ENCODE data around the gene MEAF6. TPM values are rescaled to one million over a fixed set of nuclear protein-coding genes. Genes with fewer than 3 reads are reported as not detected.
A peak's percentile ranks its signal among the peaks of the same experiment; 100 is the strongest.

The MEAF6 gene
- total and polyA plus RNA-seq, 2 donors (not counting 3 experiments of a cell fraction or from before 2014, with no cell fraction given) = 28.0 to 62.5 TPM

DNA sequence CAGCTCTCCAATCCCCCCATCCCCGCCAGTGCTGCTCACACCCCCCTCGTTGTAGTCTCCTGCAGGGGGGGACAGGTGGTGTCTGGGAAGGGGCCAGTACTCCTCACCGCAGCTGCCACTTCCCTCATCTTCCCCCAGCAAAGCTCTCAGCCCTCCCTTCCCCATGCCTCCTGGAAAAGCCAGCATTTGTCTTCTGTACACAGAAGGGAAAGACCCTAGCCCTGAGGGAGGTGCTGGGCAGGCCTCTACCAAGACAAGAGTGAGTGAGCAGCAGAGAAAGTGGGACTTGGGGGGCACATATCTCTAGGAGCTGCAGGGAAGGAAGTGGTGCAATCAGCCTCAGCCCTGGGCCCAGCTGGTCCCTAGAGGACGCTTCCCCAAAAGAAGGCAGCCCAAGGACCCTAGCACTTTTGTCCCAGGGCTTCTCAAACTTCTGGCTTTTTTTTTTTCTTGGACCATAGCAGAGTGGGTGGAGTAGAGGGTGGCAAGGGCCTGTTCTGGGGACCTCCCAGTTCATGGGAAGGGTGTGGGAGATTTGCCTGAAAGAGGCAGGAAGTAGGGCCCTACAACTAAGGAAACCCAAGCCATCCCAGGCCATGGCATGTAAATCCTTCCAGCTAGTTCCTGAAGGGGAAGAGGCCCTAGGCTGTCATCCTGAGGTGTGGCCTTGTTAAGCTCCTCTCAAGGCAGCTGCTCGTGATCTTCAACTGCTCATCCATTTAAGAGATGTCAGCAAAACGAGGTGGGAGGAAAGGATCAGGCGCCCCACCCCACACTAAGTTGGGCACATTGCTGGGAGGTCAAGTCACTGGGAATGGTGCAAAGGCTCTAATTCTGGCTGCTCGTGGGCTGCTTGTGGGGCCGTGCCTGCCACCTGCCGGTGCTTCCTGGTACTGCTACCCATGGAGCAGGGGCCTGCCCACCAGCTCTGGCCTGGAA lies 27.6 kb downstream of the MEAF6 start:
- dilution Hi-C loops (cut with MboI; ENCODE audit: extremely low pct_ligation_motif_present, low sequenced_read_pairs) = no loop called here
- ChIA-PET CTCF (interaction anchor here (0.6 to 8.0 kb wide), 25 partner anchors 11 to 971 kb away, joined by 3 to 337 read pairs (median 7); partner anchors contain the start of genes DNALI1, MEAF6 and ZC3H12A), POLR2A (interaction anchor here (0.6 to 3.6 kb wide), 3 partner anchors 11 to 32 kb away, joined by 4 to 27 read pairs (median 6); partner anchors contain the start of gene ZC3H12A)
- Histone ChIP-seq H3K79me2 (ENCODE audit: control insufficient read depth, insufficient read depth, low read length) (no peaks in the 10 kb centered on the region), H3K9ac (replicated peaks; ENCODE audit: extremely low read depth, insufficient read depth, low read length) (no peak overlapping the region), H3K4me2 (ENCODE audit: insufficient read depth, low read length) (no peak overlapping the region), H3K4me1 (ENCODE audit: control insufficient read depth, extremely low read depth, insufficient read depth, low read length) (peaks cover 2% of the 10 kb centered on the region), H2AFZ (ENCODE audit: low read depth, low read length) (no peak overlapping the region), H3K9me3 (replicated peaks; ENCODE audit: control insufficient read depth, insufficient read depth, low read length) (no peaks in the 10 kb centered on the region), H4K20me1 (replicated peaks; ENCODE audit: control insufficient read depth, extremely low read depth, insufficient read depth, low read length) (no peaks in the 10 kb centered on the region), H3K4me3 (replicated peaks in 1 of 3; ENCODE audit: insufficient read depth in 1 of 3, low read depth in 1 of 3, low read length in 3 of 3) (no peak overlapping the region), H3K9me1 (replicated peaks; ENCODE audit: control insufficient read depth, extremely low read depth, insufficient read depth, low read length) (no peaks in the 10 kb centered on the region), H3K36me3 (ENCODE audit: control insufficient read depth in 2 of 2, extremely low read depth in 1 of 2, insufficient read depth in 2 of 2, low read length in 2 of 2) (peaks cover 8 to 27% of the 10 kb centered on the region in 2 experiments), H3K27me3 (ENCODE audit: control insufficient read depth in 2 of 2, insufficient read depth in 2 of 2, low read length in 2 of 2) (no peaks in the 10 kb centered on the region), H3K27ac (ENCODE audit: insufficient read depth, low read depth, low read length) (no peak overlapping the region)
- peak; percentile 94 for FAIRE-seq
- DNase-seq (ENCODE audit: low read depth, low spot score) = peak; percentile 74
- TF ChIP-seq EZH2 (IDR thresholded peaks at IDR 0.05; ENCODE audit: borderline replicate concordance, low read depth, low read length, severe bottlenecking) = no peak
- TF ChIP-seq, protein P1, sequence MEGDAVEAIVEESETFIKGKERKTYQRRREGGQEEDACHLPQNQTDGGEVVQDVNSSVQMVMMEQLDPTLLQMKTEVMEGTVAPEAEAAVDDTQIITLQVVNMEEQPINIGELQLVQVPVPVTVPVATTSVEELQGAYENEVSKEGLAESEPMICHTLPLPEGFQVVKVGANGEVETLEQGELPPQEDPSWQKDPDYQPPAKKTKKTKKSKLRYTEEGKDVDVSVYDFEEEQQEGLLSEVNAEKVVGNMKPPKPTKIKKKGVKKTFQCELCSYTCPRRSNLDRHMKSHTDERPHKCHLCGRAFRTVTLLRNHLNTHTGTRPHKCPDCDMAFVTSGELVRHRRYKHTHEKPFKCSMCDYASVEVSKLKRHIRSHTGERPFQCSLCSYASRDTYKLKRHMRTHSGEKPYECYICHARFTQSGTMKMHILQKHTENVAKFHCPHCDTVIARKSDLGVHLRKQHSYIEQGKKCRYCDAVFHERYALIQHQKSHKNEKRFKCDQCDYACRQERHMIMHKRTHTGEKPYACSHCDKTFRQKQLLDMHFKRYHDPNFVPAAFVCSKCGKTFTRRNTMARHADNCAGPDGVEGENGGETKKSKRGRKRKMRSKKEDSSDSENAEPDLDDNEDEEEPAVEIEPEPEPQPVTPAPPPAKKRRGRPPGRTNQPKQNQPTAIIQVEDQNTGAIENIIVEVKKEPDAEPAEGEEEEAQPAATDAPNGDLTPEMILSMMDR (IDR thresholded peaks at IDR 0.05; ENCODE audit: extremely low read depth in 1 of 2, insufficient read depth in 1 of 2, low read depth in 1 of 2, low read length in 2 of 2) = peak; percentile 97
- BruUV-seq (replicated peaks) = no TSS peak
- intact Hi-C loops (cut with micrococcal nuclease) = loop anchor here (1.0 kb wide), 4 partner anchors 11 to 195 kb away; no protein-coding TSS in a partner anchor

All from endothelial cell of umbilical vein (primary cell).